ENCODE results near the gene SCAMP5. TPM values are rescaled to one million over a fixed set of nuclear protein-coding genes. Genes with fewer than 3 reads are reported as not detected.

The SCAMP5 gene
- total and polyA plus RNA-seq, 2 of the 13 experiments (the other 11 are each of a cell fraction or from before 2014, with no cell fraction given), result 34.3 to 49.0 TPM

DNA sequence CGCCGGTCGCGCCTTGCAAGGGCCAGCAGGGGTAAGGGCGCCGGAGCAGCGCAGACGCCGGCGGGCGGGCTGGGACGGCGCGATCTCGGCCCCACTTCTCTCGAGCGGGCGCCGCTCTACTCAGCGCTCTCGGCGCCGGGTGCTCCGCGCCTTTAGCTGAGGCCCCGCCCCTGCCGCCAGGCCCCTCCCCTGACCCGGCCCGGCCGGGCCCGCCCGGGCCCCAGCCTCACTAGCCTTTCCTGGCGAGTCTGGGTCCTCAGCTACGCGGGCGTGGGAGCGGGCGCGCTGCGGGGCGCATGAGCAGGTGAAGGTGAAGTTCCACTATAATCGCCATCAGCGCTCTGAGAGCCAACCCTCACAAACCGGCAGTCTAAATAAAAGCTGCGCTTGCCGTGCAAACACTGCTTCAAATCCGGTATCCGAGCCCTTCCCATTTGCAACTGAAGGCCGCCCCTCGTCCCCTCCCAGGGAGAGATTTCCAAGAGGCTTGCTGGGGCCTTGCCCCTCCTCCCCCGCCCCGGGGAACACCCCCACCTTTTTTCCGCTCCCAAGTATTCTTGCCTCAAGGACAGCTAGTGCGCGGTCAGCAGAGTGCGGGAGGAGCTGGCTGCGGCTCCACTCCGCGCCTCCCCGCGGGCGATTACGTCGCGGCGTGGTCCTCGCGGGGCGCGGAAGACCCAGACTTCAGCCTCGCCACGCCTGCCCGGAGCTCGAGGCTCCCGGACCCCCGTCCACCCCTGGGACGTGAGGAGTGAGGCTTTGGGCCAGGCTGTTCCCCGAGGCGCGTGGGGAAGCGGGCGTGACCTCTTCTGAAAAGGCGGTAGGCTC lies 38.5 kb upstream of the SCAMP5 start, which contains the start of gene RPP25 (continued):
- TF ChIP-seq ATF7-NPFF (CRISPR knock-in tag; IDR thresholded peaks at IDR 0.05; ENCODE audit: low read depth) (peak; percentile 53; the same call in 1 of the 2 replicates), KMT2B (CRISPR knock-in tag; IDR thresholded peaks at IDR 0.05) (no peak), THAP9 (CRISPR knock-in tag; IDR thresholded peaks at IDR 0.05; ENCODE audit: borderline replicate concordance) (0 out of 2 replicates have a peak, but pooled peaks have one; percentile 64), ZSCAN22 (CRISPR knock-in tag; IDR thresholded peaks at IDR 0.05) (no peak), HMGA1 (CRISPR knock-in tag; conservative IDR thresholded peaks at IDR 0.05) (no peak), ZNF569 (CRISPR knock-in tag; IDR thresholded peaks at IDR 0.05; ENCODE audit: borderline replicate concordance) (no peak), TGIF2 (CRISPR knock-in tag; IDR thresholded peaks at IDR 0.05) (no peak), FLYWCH1 (CRISPR knock-in tag; IDR thresholded peaks at IDR 0.05) (no peak), POLR2AphosphoS5 (IDR thresholded peaks at IDR 0.05; ENCODE audit: low read depth, low read length) (no peak), ZNF281 (CRISPR knock-in tag; IDR thresholded peaks at IDR 0.05; ENCODE audit: borderline replicate concordance) (no peak), ZNF460 (CRISPR knock-in tag; IDR thresholded peaks at IDR 0.05; ENCODE audit: borderline replicate concordance) (no peak), KDM5B (CRISPR knock-in tag; IDR thresholded peaks at IDR 0.05; ENCODE audit: borderline replicate concordance) (peak; percentile 73; the same call in 1 of the 2 replicates), ZFP41 (CRISPR knock-in tag; IDR thresholded peaks at IDR 0.05; ENCODE audit: borderline replicate concordance) (no peak), SP5 (CRISPR knock-in tag; IDR thresholded peaks at IDR 0.05; ENCODE audit: borderline replicate concordance, low read depth) (no peak; the same call in 1 of the 2 replicates), ZBTB7B (CRISPR knock-in tag; IDR thresholded peaks at IDR 0.05) (peak; percentile 26; the same call in 1 of the 2 replicates), ZNF800 (CRISPR knock-in tag; IDR thresholded peaks at IDR 0.05) (0 out of 2 replicates have a peak, but pooled peaks have one; percentile 18), ZNF337 (CRISPR knock-in tag; IDR thresholded peaks at IDR 0.05; ENCODE audit: borderline replicate concordance, low read depth) (no peak), MLLT10 (CRISPR knock-in tag; IDR thresholded peaks at IDR 0.05) (no peak), HOXA3 (CRISPR knock-in tag; IDR thresholded peaks at IDR 0.05) (0 out of 2 replicates have a peak, but pooled peaks have one; percentile 42), ZKSCAN1 (IDR thresholded peaks at IDR 0.05; ENCODE audit: low read length) (no peak)
- TF ChIP-seq, protein P1, sequence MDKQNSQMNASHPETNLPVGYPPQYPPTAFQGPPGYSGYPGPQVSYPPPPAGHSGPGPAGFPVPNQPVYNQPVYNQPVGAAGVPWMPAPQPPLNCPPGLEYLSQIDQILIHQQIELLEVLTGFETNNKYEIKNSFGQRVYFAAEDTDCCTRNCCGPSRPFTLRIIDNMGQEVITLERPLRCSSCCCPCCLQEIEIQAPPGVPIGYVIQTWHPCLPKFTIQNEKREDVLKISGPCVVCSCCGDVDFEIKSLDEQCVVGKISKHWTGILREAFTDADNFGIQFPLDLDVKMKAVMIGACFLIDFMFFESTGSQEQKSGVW (CRISPR knock-in tag; IDR thresholded peaks at IDR 0.05; ENCODE audit: borderline replicate concordance), result no peak

All from HepG2 (cell line).